Measurements from ENCODE around the gene SYNJ2. TPM values are rescaled to one million over a fixed set of nuclear protein-coding genes. Genes with fewer than 3 reads are reported as not detected.

SYNJ2 gene
- total RNA-seq, 1 experiment from 2014 or later: 24.5 TPM

DNA sequence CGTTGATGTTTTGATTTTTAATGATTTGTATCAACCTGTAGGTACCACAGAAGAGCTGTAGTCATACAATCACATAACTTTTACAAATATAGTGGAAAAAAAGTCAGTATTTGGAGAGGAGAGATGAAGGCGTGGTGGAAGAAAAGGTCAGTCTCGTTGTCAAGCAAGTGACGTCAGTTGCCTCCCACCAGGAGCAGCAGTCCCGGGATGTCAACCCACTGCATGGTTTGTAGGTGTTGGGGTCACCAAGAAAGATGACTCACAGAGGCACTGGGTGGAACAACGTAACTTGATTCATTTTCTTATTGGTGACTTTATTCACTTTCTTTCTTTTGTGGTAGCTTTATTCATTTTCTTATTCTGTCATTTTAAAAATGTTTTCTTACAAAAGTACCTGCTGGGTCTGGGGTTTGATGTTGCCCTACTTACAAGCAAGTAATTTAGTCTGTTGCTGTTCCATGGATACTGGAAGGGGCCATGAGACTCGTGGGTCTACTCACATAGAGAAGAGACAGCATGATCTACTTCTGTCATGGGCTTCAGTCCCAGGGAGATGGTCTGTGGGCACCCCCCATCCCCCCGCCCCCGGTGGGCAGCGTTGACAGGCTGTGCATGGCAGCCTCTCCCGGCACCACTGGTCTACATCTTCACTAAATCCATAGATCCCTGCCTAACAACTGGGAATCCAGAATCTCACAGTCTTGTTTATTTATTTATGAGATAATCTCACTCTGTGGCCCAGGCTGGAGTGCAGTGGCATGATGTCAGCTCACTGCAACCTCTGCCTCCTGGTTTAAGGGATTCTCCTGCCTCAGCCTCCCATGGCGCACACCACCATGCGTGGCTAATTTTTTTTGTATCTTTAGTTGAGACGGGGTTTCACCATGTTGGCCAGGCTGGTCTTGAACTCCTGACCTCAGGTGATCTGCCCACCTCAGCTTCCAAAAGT is 36.4 kb upstream of the SYNJ2 start:
- no peaks in the 10 kb centered on the region for H3K79me2 ChIP-seq (ENCODE audit: insufficient read depth, low read length)
- no peaks in the 10 kb centered on the region for H3K9me3 ChIP-seq (ENCODE audit: control insufficient read depth, low read depth, low read length)
- no peaks in the 10 kb centered on the region for H3K27me3 ChIP-seq (ENCODE audit: insufficient read depth, low read length)
- no peak overlapping the region for H3K9ac ChIP-seq (ENCODE audit: extremely low read depth, insufficient read length, low read length)
- no peak overlapping the region for H2BK15ac ChIP-seq (ENCODE audit: low read depth, low read length)
- no peak overlapping the region for H3K18ac ChIP-seq (ENCODE audit: insufficient read length, low read depth, low read length)
- H3K23me2 ChIP-seq (ENCODE audit: insufficient read length, low read depth, low read length, poor library complexity, severe bottlenecking): no peaks in the 10 kb centered on the region
- H4K8ac ChIP-seq (replicated peaks; ENCODE audit: insufficient read length, low read depth, low read length): no peak overlapping the region
- Mint-ChIP-seq H3K4me3 (no peak overlapping the region), H3K36me3 (ENCODE audit: insufficient read depth in 1 of 3, low read depth in 3 of 3) (peaks cover 10 to 57% (median 45%) of the 10 kb centered on the region in 3 experiments), H3K27ac (no peak overlapping the region), H3K27me3 (ENCODE audit: low read depth) (no peaks in the 10 kb centered on the region), H3K9me3 (peaks cover 10 to 11% of the 10 kb centered on the region in 2 experiments; a peak in 4 of 5 replicates), H3K4me1 (no peaks in the 10 kb centered on the region)
- H2AK5ac ChIP-seq (ENCODE audit: insufficient read length, low read length): no peak overlapping the region
- no peak overlapping the region for H3K27ac ChIP-seq (ENCODE audit: insufficient read length, low read depth, low read length)
- no peak overlapping the region for H3K14ac ChIP-seq (ENCODE audit: insufficient read depth, low read length)
- WGBS (ENCODE audit: extremely low coverage, insufficient read length, low lambda C conversion rate): no CpG with 5 or more reads among the region's 14 CpGs
- no peaks in the 10 kb centered on the region for H4K20me1 ChIP-seq (ENCODE audit: control insufficient read depth, insufficient read depth, insufficient read length)
- no peak for DNase-seq
- no peak overlapping the region for H3K4ac ChIP-seq (ENCODE audit: low read depth, low read length)
- no peak overlapping the region for H4K91ac ChIP-seq (ENCODE audit: insufficient read length, low read depth, low read length)
- H2BK12ac ChIP-seq (ENCODE audit: insufficient read length, low read depth, low read length): no peak overlapping the region
- H3T11ph ChIP-seq (ENCODE audit: low read length): no peak overlapping the region
- no peaks in the 10 kb centered on the region for H3K79me1 ChIP-seq (ENCODE audit: insufficient read depth, low read depth, low read length, poor library complexity, severe bottlenecking)
- no peak overlapping the region for H2BK120ac ChIP-seq (ENCODE audit: low read depth, low read length, poor library complexity, severe bottlenecking)
- TF ChIP-seq, protein P1, sequence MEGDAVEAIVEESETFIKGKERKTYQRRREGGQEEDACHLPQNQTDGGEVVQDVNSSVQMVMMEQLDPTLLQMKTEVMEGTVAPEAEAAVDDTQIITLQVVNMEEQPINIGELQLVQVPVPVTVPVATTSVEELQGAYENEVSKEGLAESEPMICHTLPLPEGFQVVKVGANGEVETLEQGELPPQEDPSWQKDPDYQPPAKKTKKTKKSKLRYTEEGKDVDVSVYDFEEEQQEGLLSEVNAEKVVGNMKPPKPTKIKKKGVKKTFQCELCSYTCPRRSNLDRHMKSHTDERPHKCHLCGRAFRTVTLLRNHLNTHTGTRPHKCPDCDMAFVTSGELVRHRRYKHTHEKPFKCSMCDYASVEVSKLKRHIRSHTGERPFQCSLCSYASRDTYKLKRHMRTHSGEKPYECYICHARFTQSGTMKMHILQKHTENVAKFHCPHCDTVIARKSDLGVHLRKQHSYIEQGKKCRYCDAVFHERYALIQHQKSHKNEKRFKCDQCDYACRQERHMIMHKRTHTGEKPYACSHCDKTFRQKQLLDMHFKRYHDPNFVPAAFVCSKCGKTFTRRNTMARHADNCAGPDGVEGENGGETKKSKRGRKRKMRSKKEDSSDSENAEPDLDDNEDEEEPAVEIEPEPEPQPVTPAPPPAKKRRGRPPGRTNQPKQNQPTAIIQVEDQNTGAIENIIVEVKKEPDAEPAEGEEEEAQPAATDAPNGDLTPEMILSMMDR (conservative IDR thresholded peaks at IDR 0.05): no peak
- no peak overlapping the region for H3K23ac ChIP-seq (ENCODE audit: insufficient read length, low read depth, low read length)
- H2BK20ac ChIP-seq (ENCODE audit: low read depth, low read length, poor library complexity, severe bottlenecking): no peak overlapping the region
- no peak overlapping the region for H4K5ac ChIP-seq (ENCODE audit: insufficient read length, low read depth, low read length)
- H2BK5ac ChIP-seq (ENCODE audit: insufficient read length, low read length): no peak overlapping the region
- no peak overlapping the region for H3K56ac ChIP-seq (ENCODE audit: insufficient read length, low read depth, low read length)
- H3K4me1 ChIP-seq (ENCODE audit: insufficient read depth, low read length): no peaks in the 10 kb centered on the region
- no peak overlapping the region for H2AFZ ChIP-seq (ENCODE audit: low read length)
- no peak overlapping the region for H3K4me2 ChIP-seq (ENCODE audit: insufficient read depth, insufficient read length, low read length)
